ENCODE results near the gene SPRED3.

SPRED3 gene

GRCh38 chr19:38412961-38413360 lies 24.5 kb downstream of the SPRED3 start:
- DNase-seq (ENCODE audit: extremely low read depth in 1 of 2, low read depth in 1 of 2): no peak

DNA sequence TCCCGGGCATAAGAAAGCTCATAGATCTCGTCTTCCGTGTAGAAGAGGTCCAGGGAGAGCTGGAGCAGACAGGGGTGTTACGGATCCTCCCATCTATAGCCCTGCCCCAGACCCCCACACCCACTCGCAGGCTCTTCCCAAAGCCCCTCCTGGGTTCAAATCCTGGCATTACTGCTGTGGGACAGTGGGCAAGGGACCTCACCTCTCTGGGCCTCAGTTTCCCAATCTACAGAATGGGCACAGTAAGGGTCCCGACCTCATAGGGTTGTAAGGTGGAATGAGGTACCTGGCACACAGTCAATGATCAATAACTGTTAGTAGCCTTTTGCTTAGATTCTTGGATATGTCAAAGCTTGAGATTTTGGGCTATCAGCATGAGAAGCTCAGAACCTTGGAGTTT lies 24.9 kb downstream of the SPRED3 start:
- no peak for DNase-seq (ENCODE audit: extremely low read depth in 1 of 2, low read depth in 1 of 2)

- no peak for DNase-seq (ENCODE audit: extremely low read depth in 1 of 2, low read depth in 1 of 2)
These were observed 28.6 kb downstream of the SPRED3 start for GRCh38 chr19:38417146-38417543.

GRCh38 chr19:38417544-38418506 lies 29.3 kb downstream of the SPRED3 start:
- DNase-seq (ENCODE audit: extremely low read depth in 1 of 2, low read depth in 1 of 2): peak in 1 of 2 donors; percentile 55

- no peak for DNase-seq (ENCODE audit: extremely low read depth in 1 of 2, low read depth in 1 of 2)
These were observed 32.4 kb downstream of the SPRED3 start for GRCh38 chr19:38420935-38421334.

DNA sequence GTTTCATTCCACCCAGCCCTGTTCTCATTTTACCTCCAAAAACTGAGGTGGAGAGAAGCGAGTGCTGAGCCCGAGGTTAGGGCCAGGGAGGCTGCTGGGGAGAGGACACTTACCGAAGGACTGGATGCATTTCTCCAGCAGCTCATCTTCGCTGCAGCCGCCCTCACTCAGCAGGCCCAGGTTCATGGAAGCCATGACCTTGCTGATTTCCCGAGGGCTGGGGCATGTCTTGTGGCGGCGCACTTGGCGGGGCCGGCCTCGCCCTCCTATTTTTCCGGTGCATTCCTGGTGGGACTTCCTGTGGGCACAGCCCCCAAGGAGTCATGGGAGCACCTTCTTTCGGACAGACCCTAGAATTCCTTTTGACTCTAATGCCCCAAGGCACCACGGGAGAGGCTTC lies 33.4 kb downstream of the SPRED3 start:
- DNase-seq (ENCODE audit: extremely low read depth in 1 of 2, low read depth in 1 of 2): no peak

GRCh38 chr19:38422438-38422837 lies 33.9 kb downstream of the SPRED3 start:
- DNase-seq (ENCODE audit: extremely low read depth in 1 of 2, low read depth in 1 of 2): no peak

GRCh38 chr19:38424272-38424671 lies 35.8 kb downstream of the SPRED3 start:
- DNase-seq (ENCODE audit: extremely low read depth in 1 of 2, low read depth in 1 of 2): no peak

- no peak for DNase-seq (ENCODE audit: extremely low read depth in 1 of 2, low read depth in 1 of 2)
These were observed 36.8 kb downstream of the SPRED3 start for GRCh38 chr19:38425222-38425809.

DNA sequence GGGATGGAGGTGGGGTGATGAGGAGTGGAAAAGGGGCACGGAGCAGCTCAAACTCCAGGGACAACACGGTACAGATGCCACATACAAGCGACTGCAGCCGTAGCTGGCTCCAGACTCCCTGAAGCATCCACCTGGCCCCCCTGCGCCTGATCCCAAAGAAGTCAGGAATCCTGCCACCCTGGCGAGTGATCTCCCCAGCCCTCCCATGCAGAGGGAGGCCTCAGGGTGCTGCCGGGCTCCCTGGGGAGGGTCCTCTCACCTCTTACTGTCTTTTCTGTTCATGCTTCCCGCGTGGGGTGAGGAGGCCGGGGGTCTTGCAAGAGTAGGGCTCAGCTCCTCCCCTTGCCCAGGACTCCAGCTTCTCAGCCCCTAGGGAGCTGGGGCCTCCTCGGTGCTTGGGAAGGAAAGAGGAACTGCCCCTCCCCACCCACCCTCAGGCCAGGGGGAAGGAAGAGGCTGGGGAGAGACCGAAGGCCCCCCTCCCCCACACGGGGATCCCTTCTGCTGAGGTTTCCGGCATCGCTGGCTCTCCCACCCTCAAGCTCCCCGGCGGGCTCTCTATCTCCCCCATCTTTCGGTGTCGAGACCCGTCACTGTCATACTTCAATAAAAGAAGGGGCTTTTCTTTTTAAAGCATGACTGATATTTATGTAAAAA lies 37.4 kb downstream of the SPRED3 start, which contains the start of gene RASGRP4:
Gene RASGRP4 (minus strand): TSS at position 410 of the 657 bp plus-strand sequence. CDS start 128 bp downstream, at position 282.
- peak in 1 of 2 donors; percentile 42 for DNase-seq (ENCODE audit: extremely low read depth in 1 of 2, low read depth in 1 of 2)

DNA sequence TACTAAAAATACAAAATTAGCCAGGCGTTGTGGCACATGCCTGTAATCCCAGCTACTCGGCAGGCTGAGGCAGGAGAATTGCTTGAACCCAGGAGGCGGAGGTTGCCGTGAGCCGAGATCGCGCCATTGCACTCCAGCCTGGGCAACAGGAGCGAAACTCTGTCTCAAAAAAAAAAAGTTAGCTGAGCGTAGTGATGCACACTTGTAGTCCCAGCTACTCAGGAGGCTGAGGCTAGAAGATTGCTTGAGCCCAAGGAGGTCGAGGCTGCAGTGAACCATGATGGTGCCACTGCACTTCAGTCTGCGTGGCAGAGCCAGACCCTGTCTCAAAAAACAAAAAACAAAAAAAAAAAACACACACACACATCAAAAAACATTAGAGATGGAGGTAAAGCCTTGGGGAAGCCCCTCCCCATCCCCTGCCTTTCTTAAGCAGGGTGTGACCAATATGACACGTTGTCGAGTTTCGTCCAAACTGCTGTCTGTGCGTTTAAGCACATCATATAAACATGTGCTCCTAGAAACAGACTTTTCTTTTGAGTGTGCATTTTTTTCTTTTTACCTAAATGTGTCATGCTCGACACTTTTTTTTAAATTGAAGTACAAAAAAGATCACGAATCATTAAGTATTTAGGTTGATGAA lies 38.7 kb downstream of the SPRED3 start:
- peak in 1 of 2 donors; percentile 50 for DNase-seq (ENCODE audit: extremely low read depth in 1 of 2, low read depth in 1 of 2)

- peak in 1 of 2 donors; percentile 25 for DNase-seq (ENCODE audit: extremely low read depth in 1 of 2, low read depth in 1 of 2)
These were observed 40.7 kb downstream of the SPRED3 start for GRCh38 chr19:38429055-38429810.

GRCh38 chr19:38429811-38430156 lies 41.3 kb downstream of the SPRED3 start:
- DNase-seq (ENCODE audit: extremely low read depth in 1 of 2, low read depth in 1 of 2): no peak

GRCh38 chr19:38430931-38431330 lies 42.4 kb downstream of the SPRED3 start:
- DNase-seq (ENCODE audit: extremely low read depth in 1 of 2, low read depth in 1 of 2): no peak

- peak; percentile 30 to 48 for DNase-seq (ENCODE audit: extremely low read depth in 1 of 2, low read depth in 1 of 2)
These were observed 44.8 kb downstream of the SPRED3 start, which contains the start of gene RYR1 for GRCh38 chr19:38433268-38433733. TSS of gene RYR1 (plus strand) at chr19:38433691. CDS start at chr19:38433830, 139 bp downstream.

DNA sequence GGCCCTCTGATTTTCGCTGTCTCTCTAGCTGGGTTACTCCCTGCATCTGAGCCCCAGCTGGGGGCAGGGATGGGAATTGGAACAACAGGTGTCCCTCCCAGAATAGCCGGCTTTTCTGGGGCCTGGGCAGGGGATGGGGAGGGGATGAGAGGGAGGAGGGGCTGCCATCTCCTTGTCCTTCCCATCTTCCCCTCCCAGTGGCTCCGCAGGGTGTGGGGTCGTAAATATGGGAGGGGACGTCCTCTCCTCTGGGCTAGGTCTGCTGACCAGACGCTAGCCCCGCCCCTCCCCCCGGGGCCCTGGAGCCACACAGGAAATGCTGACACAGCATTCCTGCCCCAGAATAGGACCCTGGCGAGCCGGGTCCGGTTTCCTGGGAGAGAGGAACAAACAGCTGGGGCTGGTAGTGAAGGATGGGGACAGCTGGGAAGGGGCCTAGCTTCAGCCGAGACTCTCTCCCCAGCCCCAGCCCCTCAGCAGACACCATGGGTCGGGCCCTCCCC lies 46.1 kb downstream of the SPRED3 start:
- DNase-seq (ENCODE audit: extremely low read depth in 1 of 2, low read depth in 1 of 2): no peak

DNA sequence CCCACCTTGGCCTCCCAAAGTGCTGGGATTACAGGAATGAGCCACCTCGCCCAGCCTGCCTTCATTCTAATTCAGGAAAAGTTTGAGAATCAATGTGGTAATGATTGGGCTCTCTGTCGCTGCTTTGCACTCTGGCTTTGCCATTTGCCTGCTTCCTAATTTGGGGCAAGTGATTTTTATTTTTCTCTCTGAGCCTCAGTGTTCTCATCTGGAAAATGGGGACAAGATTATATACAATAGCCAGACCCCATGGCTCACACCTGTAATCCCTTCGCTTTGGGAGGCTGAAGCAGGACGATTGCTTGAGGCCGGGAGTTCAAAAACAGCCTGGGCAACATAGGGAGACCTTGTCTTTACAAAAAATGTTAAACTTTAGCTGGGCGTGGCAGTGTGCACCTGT lies 48.8 kb downstream of the SPRED3 start:
- no peak for DNase-seq (ENCODE audit: extremely low read depth in 1 of 2, low read depth in 1 of 2)

DNA sequence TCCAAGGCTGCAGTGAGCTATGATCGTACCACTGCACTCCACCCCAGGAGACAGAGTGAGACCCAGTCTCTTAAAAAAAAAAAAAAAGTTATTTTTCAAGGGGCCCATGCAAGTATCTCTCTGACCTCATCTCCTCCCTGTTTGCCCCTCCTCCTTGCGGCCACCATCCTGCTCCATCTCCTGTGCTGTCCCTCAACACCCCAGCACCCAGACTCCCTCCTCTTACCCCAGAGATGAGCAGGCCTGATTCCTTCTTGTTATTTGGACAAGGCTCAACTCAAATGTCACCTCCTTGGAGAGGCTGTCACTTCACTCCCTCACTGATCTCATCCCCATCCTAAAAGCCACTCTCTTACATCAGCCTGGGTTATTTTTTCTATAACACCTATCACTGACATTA lies 49.4 kb downstream of the SPRED3 start:
- DNase-seq (ENCODE audit: extremely low read depth in 1 of 2, low read depth in 1 of 2): no peak

GRCh38 chr19:38440592-38440991 lies 52.1 kb downstream of the SPRED3 start:
- DNase-seq (ENCODE audit: extremely low read depth in 1 of 2, low read depth in 1 of 2): no peak
